Measurements from ENCODE around the gene PRKAB1.

Gene PRKAB1

GRCh38 chr12:119664642-119665041 is 3.3 kb upstream of the PRKAB1 start:
- no peak for DNase-seq (ENCODE audit: low read depth)

- no peak for DNase-seq (ENCODE audit: low read depth)
Measured at GRCh38 chr12:119665164-119665929, 2.6 kb upstream of the PRKAB1 start.

GRCh38 chr12:119666226-119666795 is 1.6 kb upstream of the PRKAB1 start:
- DNase-seq (ENCODE audit: low read depth): no peak

- DNase-seq (ENCODE audit: low read depth): no peak
Measured at GRCh38 chr12:119666900-119667576, 895 bp upstream of the PRKAB1 start.

GRCh38 chr12:119668324-119668841 is 450 bp downstream of the PRKAB1 start:
- no peak for DNase-seq (ENCODE audit: low read depth)

- DNase-seq (ENCODE audit: low read depth): no peak
Measured at GRCh38 chr12:119669744-119670472, 2.0 kb downstream of the PRKAB1 start.

GRCh38 chr12:119671070-119671469 is 3.1 kb downstream of the PRKAB1 start:
- DNase-seq (ENCODE audit: low read depth): no peak

GRCh38 chr12:119672194-119672593 is 4.3 kb downstream of the PRKAB1 start:
- DNase-seq (ENCODE audit: low read depth): no peak

GRCh38 chr12:119673634-119674033 is 5.7 kb downstream of the PRKAB1 start:
- DNase-seq (ENCODE audit: low read depth): no peak

- DNase-seq (ENCODE audit: low read depth): no peak
Measured at GRCh38 chr12:119674560-119674959, 6.6 kb downstream of the PRKAB1 start.

GRCh38 chr12:119676022-119676421 is 8.1 kb downstream of the PRKAB1 start:
- DNase-seq (ENCODE audit: low read depth): no peak

- DNase-seq (ENCODE audit: low read depth): no peak
Measured at GRCh38 chr12:119676573-119676972, 8.6 kb downstream of the PRKAB1 start.

- no peak for DNase-seq (ENCODE audit: low read depth)
Measured at GRCh38 chr12:119678459-119678858, 10.5 kb downstream of the PRKAB1 start.

- no peak for DNase-seq (ENCODE audit: low read depth)
Measured at GRCh38 chr12:119679081-119679480, 11.1 kb downstream of the PRKAB1 start.

- DNase-seq (ENCODE audit: low read depth): no peak
Measured at GRCh38 chr12:119679490-119679889, 11.6 kb downstream of the PRKAB1 start.

GRCh38 chr12:119681111-119681510 is 13.2 kb downstream of the PRKAB1 start:
- DNase-seq (ENCODE audit: low read depth): no peak

GRCh38 chr12:119681728-119682638 is 14.1 kb downstream of the PRKAB1 start:
- no peak for DNase-seq (ENCODE audit: low read depth)

GRCh38 chr12:119682639-119683252 is 14.8 kb downstream of the PRKAB1 start:
- no peak for DNase-seq (ENCODE audit: low read depth)

GRCh38 chr12:119683413-119683812 is 15.5 kb downstream of the PRKAB1 start:
- DNase-seq (ENCODE audit: low read depth): no peak

GRCh38 chr12:119683816-119684215 is 15.9 kb downstream of the PRKAB1 start:
- DNase-seq (ENCODE audit: low read depth): no peak
